HG02588 (cell line): ENCODE data around the gene ATOH8.

Source experiments
- ATAC-seq: cut with Tn5 transposase; IDR thresholded peaks from one replicate; pipeline ENCODE4 v1.9.1; 2021; ENCODE audit warnings: mild to moderate bottlenecking, moderate library complexity; ENCODE audit not compliant: unreplicated experiment

ATOH8 gene

DNA sequence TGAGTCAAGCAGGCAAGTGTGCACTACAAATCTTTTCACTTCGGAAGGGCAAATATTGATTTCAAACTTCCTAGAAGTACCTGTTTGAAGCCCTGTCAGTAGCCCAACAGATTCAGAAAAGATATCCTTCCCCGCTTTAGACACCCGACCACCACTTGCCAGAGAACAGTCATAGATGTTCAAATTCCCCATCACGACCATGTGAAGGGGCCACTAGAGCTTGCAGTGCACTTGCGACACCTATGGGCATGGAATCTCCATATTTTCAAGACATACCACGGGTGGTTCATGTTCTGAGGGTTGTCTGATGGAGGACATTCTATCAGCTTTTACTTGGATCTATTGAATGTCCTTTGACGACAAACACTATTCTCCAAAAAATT, 35.8 kb upstream of the ATOH8 start:
- no peak for ATAC-seq

DNA sequence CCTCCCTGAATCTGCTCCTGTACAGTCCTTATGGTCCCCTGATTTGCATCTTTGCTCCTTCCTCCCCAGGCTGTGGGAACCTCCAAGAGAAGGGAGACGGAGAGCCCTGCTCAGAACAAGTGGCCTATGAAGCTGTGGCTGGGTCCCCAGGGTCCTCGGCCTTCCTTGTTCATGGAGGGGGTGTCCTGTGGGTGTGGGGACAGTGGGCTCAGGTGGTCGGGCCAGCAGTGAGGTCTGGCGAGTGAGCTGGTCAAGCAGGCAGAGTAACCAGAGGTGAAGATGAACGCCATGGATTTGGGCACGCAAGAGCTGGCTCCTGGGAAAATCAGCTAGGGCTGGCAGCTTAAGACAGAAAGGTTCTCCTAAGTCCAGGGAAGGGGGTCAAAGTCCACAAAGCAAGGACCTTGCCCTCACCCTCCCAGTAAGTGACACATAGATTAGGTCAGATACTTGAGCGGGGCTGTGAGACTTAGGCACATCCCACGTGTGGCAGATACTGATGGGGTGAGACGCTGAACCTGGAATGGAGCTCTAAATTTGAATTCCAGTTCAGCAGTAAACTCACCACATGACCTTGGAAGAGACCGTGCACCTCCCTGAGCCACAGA, 34.8 kb upstream of the ATOH8 start:
- ATAC-seq: no peak

DNA sequence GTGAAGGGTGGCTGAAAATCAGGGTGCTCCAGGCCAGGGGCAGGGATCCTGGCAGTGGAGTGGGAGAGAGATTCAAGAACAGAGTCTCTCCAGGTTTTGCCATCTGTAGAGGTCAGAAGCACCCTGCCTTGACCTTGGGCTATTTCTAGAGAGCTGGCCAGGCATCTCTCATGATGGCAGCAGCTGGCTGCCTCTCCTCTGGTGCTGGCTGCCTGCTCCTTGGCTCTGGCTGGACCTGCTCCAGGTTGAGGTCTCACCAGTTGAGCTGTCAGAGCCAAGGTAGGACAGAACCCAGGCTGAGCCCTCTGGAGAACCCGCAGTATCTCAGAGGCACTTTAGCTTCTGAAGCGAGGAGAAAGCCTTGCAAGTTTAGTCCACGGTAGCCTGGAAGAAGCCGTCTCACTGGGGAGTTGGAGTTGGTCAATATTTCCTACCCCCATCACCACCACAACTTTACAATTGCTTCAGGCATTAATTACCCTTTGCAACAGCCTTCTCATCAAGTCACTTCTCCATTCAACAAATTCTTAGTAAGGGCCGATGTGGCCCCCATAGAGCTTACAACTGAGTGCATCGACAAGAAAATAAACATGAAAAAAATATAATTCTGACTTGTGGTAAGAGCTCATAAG, 34.1 kb upstream of the ATOH8 start:
- ATAC-seq: no peak

DNA sequence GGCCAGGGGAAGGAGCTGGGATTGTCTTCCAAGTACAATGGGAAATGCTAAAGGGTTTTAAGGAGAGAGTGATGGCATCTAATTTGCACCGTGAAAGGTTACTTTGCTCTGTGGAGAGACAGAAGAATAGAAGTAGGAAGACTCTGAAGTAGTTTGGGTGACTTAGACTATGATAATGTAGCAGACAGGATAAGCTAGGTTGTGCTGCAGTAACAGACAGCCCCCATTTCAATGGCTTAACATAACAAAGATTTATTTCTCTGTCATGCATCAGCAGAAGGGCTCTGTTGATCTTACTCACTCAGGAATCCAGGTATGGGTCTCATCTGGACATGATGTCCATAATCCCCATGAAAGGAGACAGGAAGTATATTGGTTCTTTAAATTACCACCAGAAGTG, 33.3 kb upstream of the ATOH8 start:
- no peak for ATAC-seq

DNA sequence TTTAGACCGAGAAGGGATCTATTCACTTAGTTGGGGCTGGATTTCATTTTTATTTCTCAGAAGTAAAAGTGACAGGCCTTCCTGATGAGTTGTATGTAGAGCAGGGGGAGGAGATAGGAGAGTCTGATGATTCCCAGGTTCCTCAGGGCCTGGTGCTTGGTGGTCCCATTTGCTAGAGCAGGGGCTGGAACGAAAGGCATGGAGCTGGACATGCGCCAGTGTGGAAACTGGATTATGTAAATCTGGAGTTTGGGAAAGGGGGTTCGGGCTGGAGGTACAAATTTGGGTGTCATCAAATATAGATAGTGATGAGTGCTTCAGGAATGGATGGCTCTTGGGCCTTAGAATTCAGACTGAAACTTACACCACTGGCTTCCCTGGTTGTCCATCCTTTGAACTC, 32.1 kb upstream of the ATOH8 start:
- no peak for ATAC-seq

DNA sequence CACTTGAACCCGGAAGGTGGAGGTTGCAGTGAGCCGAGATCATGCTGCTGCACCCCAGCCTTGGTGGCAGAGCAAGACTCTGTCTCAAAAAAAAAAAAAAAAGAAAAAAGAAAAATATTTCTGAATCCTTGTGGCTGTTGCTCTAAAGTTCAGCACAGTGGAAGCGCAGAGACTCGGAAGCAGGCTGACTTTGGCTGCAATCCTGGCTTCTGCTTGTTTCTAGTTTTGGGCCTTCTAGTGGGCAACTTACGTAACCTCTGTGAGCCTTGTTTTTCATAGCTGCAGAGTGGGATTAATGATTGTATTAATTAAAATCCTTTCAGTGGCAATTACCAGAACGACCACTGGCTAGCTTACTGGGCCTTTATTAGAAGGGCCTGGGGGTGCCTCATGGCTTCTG, 31.3 kb upstream of the ATOH8 start:
- ATAC-seq: no peak

DNA sequence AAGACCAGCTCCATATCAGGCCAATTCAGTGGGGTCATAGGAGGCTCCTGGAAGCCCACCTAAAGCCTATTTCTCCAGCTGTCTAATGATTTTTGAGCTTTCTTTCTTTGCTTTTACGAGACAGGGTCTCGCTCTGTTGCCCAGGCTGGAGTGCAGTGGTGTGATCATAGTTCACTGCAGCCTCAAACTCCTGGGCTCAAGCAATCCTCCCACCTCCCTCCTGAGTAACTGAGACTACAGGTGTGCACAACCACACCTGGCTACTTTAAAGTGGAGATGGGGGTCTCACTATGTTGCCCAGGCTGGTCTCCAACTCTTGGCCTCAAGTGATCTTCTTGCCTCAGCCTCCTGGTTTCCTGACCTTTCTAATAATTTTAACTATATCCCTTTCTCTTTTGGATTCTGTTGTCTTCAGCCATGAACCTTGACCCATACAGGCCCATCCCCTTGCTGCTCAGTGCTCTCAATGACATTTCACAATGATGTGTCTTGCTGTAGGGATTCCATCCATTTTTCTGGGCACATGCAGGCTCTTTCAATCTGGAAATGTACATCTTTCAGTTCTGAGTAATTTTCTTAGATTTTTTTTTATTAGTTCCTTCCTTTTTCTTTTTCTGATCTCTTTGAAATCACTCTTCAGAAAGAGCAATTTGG, 30.0 kb upstream of the ATOH8 start:
- ATAC-seq: no peak

DNA sequence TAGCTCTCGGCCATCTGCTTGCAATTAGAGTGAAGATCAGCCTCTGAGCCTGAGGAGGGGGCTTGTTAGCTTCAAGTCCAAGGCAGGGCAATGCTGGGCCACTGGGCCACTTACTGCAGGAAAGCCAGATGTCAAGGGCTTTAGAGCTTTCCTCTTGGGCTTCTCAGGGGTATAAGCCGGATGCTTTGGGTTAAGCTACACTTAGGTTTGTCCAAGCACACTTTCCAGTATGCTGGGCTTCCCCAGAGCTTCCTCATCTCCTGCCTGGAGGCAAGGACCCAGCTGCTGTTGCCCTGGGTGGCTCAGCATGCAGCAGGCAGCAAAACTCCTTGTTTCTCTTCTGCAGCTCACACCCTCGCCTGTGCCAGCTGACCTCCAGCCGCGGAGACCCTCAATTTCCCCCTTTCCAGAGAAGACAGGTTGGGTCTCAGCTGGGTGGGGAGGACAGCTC, 29.0 kb upstream of the ATOH8 start:
- ATAC-seq: no peak

DNA sequence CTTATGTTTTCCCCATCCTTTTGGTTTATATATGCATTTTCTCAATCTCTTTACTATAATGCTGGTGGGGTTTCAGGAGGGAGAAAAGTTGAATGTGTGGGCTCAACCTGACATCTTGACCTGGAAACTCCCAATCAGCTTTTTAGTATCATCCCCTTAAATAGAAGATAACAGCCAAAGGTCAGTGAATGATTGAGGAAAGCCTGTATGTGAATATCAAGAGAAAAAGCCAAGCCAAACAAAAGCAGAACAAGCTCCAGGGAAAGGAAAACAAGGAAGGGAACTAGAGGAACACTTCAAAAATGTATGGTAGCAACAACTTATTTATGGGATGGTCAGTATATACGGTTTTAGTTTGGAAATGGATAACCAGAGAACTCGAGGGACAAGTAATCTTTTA, 28.3 kb upstream of the ATOH8 start:
- ATAC-seq: no peak

DNA sequence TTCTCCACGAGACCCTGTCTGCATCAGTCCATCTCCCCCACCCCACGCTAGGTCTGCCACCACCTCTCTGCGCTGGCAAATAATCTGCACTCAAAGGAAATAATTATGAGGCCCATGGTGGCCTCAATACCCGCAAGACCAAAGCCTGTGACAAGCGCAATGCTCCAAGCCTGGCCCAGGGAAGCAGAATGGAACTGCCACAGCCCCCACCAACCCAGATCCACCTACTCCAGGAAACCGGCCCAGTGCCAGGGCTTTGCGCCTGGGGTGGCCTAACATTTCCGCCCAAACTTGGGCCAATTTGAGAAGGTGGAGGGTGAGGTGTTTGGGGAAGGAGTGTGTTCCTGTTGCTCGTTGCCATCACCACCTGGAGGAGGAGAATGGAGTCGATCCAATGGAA, 26.0 kb upstream of the ATOH8 start:
- no peak for ATAC-seq

DNA sequence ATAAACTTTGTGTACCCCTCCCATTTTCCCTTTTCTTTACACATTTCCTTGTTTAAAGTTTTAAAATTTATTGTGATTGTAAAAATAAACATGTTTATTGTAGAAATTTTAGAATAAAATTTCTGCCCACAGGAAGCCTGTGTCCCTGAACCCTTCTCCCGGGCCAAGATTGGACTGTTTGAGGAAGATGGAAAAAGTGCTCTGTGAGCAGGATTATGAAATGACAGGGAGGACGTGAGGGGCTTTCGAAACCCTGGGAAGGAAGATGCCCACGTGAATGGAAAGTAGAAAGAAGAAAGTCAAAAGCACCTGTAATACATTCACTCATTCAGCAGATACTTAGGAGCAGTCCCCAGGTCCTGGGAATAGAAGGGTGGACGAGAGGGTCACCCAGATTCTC, 25.4 kb upstream of the ATOH8 start:
- ATAC-seq: no peak

DNA sequence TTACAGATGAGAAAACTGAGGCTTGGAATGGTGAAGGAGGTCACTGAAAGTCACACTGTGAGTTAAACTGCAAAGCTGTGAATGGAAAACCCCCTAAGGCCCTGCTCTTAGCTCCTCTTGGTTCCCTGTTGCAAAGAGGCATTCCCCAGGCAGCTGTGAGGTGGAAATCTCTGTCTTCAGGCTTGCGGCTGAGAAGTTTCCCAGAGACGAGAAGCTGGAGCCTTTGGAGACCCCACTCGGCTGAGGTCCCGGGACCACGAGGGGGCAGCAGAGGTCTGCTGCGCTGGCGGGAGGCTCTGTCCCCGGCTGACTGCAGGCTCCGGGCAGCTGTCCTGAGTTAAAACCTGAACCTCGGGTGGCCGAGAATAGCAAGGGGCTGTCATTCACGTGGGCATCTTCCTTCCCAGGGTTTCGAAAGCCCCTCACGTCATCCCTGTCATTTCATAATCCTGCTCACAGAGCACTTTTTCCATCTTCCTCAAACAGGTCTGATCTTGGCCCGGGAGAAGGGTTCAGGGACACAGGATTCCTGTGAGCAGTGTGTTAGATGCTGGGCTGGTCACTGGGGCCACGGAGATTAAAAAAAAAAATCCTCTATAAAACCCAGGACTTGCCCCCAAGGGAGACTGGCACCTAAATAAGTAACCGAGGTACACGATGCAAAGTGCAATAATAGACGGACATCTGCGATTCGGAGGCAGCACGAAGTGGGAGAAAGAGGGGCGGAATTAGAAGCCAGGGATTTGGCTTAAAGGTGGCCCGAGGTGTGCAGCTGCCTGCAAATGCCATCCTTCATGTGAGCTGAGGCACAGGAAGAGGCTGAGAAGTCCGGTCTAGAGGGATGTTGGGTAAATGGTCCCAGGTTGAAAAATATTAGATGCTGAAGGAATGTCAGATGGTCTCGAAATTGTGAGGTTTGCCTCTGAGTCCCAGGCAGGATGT, 24.6 kb upstream of the ATOH8 start:
- peak; percentile 66 for ATAC-seq

DNA sequence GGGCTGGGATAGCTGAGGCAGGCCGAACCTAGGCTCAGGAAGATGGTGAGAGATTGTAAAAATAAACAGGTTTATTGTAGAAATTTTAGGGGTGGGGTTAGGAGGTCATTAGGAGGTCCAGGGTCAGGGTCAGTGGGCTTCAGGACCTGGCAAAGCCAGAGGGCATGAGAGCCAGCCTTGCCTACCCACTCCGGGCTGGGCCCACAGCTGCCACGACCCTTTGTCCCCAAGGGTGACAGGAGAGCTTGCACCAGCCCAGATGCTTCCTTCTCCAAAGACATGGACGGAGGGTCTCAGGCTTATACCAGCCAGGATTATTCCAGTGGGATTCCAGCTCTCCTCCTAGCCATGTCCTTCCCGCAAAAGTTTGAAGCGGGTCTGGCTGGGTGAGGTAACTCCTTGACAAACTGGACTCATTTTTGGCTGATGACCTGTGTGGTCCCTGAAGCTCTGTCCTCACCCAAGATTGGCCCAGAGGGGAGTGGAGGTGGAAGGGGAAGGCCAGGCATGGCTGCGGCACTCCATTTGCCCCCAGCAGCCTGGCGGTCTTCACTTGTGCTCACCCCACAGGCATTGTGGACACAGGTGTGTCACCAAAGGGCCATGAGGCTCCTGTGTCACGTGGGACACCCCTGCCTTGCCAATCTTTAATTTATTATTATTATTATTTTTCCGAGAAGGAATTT, 23.8 kb upstream of the ATOH8 start:
- ATAC-seq: no peak

DNA sequence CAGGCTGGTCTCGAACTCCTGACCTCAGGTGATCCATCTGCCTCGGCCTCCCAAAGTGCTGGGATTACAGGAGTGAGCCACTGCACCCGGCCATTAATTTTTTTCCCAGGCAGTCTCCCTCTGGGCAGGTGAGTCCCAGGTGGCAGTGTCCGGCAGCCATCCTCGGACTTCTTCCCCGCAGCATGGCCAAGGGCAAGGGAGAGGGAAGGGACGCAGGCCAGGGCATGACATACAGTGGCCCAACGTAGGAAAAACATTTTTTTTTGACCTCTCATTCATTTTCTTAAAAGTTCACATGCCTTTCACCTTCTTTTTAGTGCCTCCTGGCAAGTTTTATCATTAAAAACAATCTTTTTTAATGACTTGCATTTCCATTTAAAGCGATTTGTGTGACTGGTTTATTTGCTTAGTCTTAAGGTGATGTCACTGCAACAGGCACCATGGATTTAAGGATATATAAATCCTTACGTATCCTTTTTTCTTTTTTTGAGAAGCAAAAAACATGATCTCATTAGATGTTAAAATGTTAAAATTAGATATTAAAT, 23.0 kb upstream of the ATOH8 start:
- no peak for ATAC-seq

DNA sequence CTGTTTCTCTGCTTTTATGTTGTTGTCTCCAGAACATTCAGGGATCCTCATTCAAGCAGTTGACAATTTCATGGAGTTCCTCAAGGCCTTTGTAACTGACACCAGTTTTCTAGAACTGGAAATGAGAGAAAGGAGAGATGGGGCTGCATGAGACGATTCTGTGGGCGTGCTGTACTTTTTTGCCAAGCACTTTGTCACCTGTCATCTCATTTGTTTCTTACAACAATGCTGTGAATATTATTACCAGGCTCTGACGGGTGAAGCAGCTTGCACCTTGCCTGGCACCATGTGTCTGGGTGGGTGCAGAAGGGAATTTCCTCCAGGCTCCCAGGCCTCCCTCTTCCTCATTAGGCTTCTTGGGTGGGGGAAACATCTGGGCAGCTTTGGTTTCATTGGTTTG, 22.2 kb upstream of the ATOH8 start:
- no peak for ATAC-seq

DNA sequence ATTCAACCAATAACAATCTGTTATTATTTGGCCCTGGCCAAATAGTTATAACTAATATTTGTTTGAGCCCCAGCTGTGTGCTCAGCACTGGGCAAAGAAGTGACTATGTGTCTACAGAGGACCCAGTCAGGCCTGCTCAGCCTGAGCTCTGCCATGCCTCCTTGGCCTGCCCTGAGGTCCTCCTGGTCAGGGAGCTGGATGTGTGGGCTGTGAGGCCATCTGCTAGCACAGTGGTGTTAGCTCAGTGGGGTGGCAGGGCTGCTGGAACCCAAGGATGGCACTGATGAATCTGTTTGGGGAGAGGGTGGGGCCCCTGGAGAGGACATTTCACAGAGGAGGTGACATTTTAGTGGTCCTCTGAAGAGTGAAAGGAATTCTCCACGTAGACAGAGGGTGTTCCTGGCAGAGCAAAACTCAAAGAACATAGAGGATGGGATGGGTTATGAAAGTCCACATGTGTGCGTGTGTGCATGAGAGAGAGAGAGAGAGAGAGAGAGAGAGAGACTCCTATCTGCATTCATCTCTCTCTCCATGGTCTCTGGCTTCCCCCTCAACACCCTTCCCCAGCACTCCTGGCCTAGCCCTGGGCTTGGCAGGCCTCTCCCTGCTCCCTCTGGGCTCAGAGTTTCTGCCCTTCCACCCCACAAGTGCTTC, 21.2 kb upstream of the ATOH8 start:
- ATAC-seq: no peak

DNA sequence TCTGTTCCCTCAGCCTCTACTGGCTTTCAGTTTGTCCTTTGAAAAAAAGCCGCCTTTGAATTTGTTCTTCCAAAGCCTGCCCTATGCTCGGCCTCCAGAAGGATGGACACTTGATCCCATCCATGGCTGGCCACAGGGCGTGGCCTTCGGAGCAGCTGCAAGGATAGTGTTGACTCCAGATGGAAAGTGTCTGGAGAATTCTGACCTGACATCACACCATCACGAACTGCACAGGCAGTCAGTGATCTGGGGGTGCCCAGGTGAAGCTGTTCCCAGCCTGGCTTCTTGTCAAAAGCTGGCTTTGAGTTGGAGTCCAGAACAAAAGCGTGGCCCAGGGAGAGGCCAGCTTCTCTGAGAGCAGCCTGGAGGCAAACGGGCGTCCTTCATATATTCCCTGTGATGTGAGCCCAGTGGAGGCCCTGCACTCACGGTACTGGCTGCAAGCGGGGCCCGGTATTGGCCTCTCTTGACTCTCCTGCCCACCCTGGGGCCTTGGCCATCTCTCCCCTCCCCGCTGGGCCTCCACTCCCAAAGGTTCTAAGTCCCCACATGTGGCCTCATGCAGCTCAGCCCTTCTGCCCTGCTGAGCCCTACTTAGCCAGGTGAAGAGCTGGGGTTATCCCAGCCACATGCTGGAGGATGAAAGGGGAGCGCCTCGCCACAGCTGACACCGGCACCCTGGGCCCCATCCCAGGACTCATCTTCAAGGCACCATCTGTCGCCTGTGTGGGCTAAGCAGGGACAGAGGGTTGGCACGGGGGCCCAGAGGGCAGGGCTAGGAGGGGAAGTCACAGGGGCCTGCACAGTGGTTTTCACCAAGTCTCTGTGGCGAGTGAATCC, 20.4 kb upstream of the ATOH8 start:
- no peak for ATAC-seq

DNA sequence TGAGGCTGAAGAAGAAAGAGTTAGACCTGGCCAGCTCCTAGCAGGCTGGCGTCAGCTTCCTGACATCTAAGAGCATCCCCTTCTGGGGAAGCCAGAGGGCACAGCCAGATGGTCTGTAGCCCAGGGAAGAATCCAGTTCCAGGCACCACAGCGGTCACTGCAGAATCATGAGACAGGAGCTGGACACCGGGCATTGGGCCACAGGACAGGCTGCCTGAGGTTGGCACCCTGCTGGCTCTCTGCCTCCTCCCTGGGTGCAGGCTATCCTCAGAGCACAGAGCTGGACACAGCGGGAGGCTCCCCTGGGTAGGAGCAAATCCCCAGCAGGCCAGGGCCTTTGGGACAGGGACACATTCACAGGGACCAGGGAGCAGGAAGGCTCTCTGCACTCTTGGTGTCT, 19.8 kb upstream of the ATOH8 start:
- ATAC-seq: no peak

DNA sequence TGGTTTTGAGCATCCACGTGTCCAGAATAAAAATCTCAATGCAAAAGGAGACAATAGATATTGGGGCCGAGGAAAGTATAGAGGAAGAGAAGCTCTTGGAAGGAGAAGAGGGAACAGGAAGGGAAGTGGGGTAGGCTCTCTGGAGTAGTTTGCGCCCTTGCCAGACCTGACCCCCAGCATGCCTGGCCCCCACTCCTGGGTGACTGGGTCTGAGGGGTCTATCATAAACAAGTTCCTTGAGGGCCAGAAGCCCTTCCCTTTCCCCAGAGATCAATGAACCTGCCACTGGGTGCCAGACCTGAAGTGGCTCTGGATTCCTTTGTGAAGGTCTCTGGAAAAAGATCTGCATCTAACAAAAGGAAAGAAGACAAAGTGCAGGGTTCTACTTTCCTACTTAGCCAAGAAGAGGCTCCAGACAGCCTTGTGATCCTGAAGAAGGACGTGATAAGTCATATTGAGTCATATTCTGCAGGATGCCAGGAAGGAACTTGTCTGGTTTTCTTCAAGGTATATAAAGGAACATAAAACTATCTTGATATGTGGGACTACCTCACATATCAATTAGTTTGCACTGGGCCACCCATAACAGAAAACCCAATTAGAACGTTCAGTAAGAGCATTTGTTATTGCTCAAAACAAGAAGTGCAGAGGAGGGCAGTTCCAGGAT, 18.7 kb upstream of the ATOH8 start:
- ATAC-seq: no peak
